ENCODE data around the gene HBEGF.

Gene HBEGF

GRCh38 chr5:140338908-140339307, 7.5 kb downstream of the HBEGF start:
- in situ Hi-C loops (cut with MboI; ENCODE audit: low sequenced_read_pairs): no loop called here

- in situ Hi-C loops (cut with MboI; ENCODE audit: low sequenced_read_pairs): no loop called here
Measured at GRCh38 chr5:140338336-140338735, 8.1 kb downstream of the HBEGF start.

GRCh38 chr5:140337880-140338279, 8.5 kb downstream of the HBEGF start:
- in situ Hi-C loops (cut with MboI; ENCODE audit: low sequenced_read_pairs): no loop called here

- in situ Hi-C loops (cut with MboI; ENCODE audit: low sequenced_read_pairs): no loop called here
Measured at GRCh38 chr5:140336388-140336787, 10.0 kb downstream of the HBEGF start.

- in situ Hi-C loops (cut with MboI; ENCODE audit: low sequenced_read_pairs): no loop called here
Measured at GRCh38 chr5:140331638-140332037, 14.8 kb downstream of the HBEGF start.

GRCh38 chr5:140329739-140330481, 16.5 kb downstream of the HBEGF start:
- in situ Hi-C loops (cut with MboI; ENCODE audit: low sequenced_read_pairs): no loop called here

GRCh38 chr5:140328036-140328764, 18.2 kb downstream of the HBEGF start:
- in situ Hi-C loops (cut with MboI; ENCODE audit: low sequenced_read_pairs): no loop called here

- in situ Hi-C loops (cut with MboI; ENCODE audit: low sequenced_read_pairs): no loop called here
Measured at GRCh38 chr5:140327589-140327988, 18.8 kb downstream of the HBEGF start.

- in situ Hi-C loops (cut with MboI; ENCODE audit: low sequenced_read_pairs): no loop called here
Measured at GRCh38 chr5:140325486-140325885, 20.9 kb downstream of the HBEGF start.

GRCh38 chr5:140324617-140325241, 21.7 kb downstream of the HBEGF start:
- in situ Hi-C loops (cut with MboI; ENCODE audit: low sequenced_read_pairs): no loop called here

- in situ Hi-C loops (cut with MboI; ENCODE audit: low sequenced_read_pairs): no loop called here
Measured at GRCh38 chr5:140324041-140324600, 22.3 kb downstream of the HBEGF start.

GRCh38 chr5:140322751-140323731, 23.4 kb downstream of the HBEGF start:
- in situ Hi-C loops (cut with MboI; ENCODE audit: low sequenced_read_pairs): no loop called here

GRCh38 chr5:140321796-140322195, 24.6 kb downstream of the HBEGF start:
- in situ Hi-C loops (cut with MboI; ENCODE audit: low sequenced_read_pairs): no loop called here

- in situ Hi-C loops (cut with MboI; ENCODE audit: low sequenced_read_pairs): no loop called here
Measured at GRCh38 chr5:140319833-140320232, 26.6 kb downstream of the HBEGF start.

- in situ Hi-C loops (cut with MboI; ENCODE audit: low sequenced_read_pairs): no loop called here
Measured at GRCh38 chr5:140318792-140319191, 27.6 kb downstream of the HBEGF start.

- in situ Hi-C loops (cut with MboI; ENCODE audit: low sequenced_read_pairs): no loop called here
Measured at GRCh38 chr5:140317859-140318258, 28.5 kb downstream of the HBEGF start.

GRCh38 chr5:140312791-140313189, 33.6 kb downstream of the HBEGF start:
- in situ Hi-C loops (cut with MboI; ENCODE audit: low sequenced_read_pairs): no loop called here

- in situ Hi-C loops (cut with MboI; ENCODE audit: low sequenced_read_pairs): no loop called here
Measured at GRCh38 chr5:140312067-140312790, 34.2 kb downstream of the HBEGF start.

- in situ Hi-C loops (cut with MboI; ENCODE audit: low sequenced_read_pairs): no loop called here
Measured at GRCh38 chr5:140311011-140311467, 35.4 kb downstream of the HBEGF start.

- in situ Hi-C loops (cut with MboI; ENCODE audit: low sequenced_read_pairs): no loop called here
Measured at GRCh38 chr5:140310434-140310833, 36.0 kb downstream of the HBEGF start.
